Hindlimb muscle (tissue), 1 donor: ENCODE data around the gene SSR2. TPM values are rescaled to one million over a fixed set of nuclear protein-coding genes. Genes with fewer than 3 reads are reported as not detected.

ENCODE experiments used
- DNase-seq: peaks from one replicate; pipeline ENCODE4 v3.0.0-alpha.2; 2013
- polyA plus RNA-seq: library from polyadenylated mRNA; unstranded; fragments of 120-200 nt; gene quantifications from one replicate; pipeline ENCODE4 v1.2.1, GENCODE V29; 2013; ENCODE audit not compliant: insufficient read length

The SSR2 gene
- polyA plus RNA-seq, 1 donor: 206 TPM

GRCh38 chr1:155971910-155972809 lies 48.6 kb downstream of the SSR2 start:
- no peak for DNase-seq

GRCh38 chr1:155970531-155971167 lies 50.1 kb downstream of the SSR2 start:
- no peak for DNase-seq

- DNase-seq: no peak
Observed at GRCh38 chr1:155969377-155969791, 51.4 kb downstream of the SSR2 start.

- peak; percentile 73 for DNase-seq
Observed at GRCh38 chr1:155968670-155969069, 52.1 kb downstream of the SSR2 start.

GRCh38 chr1:155968051-155968400 lies 52.7 kb downstream of the SSR2 start:
- DNase-seq: no peak

DNA sequence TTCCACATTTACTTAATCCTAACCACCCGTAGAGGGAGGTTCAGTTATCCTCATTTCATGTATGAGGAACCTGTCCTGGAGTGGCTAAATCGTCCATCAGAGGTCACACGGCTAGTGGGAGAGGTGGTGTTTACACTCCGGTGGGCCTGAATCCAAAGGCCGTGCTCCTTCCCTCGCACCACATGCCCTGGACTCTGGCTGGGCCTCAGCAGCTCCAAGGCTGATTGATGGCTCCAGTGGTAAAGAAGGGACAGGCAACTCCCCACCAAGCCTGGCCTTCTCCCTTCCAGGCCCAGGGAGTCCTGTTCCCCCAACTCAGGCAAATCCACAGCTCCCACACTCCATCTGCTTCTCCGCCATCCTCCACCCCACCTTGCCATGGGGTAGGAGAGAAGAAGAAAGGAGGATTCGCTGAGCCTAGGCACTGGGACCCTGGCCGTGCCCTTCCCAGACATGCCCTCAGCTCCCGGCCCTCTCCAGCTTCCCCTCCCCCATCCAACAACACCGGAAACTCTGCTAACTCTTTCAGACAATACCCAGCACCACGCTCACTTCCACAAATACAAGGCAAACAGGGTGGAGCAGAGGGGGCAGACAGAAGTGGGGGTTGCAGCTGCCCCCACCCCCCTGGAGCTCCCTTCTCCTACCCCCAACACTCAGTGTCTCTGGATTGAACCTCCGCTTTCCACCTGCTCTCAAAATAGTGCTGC lies 53.3 kb downstream of the SSR2 start:
- no peak for DNase-seq

GRCh38 chr1:155966750-155967149 lies 54.0 kb downstream of the SSR2 start:
- DNase-seq: no peak

GRCh38 chr1:155966135-155966534 lies 54.6 kb downstream of the SSR2 start:
- DNase-seq: no peak

DNA sequence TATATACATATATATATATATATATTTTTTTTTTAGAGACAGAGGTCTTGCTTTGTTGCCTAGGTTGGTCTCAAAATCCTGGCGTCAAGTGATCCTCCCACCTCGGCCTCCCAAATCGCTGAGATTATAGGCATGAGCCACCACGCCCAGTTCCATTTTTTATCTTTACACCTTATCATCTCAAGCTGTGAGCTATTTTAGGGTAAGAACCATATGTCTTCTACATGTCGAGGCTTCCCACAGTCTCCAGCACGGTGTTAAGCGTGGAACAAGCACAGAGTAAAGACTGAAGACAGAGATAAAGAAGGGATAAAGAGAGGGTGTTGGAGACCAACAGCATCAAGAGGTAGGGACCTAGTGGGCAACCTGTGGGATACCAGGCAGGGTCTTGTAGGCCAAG lies 56.6 kb downstream of the SSR2 start:
- DNase-seq: no peak

- DNase-seq: no peak
Observed at GRCh38 chr1:155962599-155963211, 58.0 kb downstream of the SSR2 start.

- no peak for DNase-seq
Observed at GRCh38 chr1:155961937-155962336, 58.8 kb downstream of the SSR2 start.

DNA sequence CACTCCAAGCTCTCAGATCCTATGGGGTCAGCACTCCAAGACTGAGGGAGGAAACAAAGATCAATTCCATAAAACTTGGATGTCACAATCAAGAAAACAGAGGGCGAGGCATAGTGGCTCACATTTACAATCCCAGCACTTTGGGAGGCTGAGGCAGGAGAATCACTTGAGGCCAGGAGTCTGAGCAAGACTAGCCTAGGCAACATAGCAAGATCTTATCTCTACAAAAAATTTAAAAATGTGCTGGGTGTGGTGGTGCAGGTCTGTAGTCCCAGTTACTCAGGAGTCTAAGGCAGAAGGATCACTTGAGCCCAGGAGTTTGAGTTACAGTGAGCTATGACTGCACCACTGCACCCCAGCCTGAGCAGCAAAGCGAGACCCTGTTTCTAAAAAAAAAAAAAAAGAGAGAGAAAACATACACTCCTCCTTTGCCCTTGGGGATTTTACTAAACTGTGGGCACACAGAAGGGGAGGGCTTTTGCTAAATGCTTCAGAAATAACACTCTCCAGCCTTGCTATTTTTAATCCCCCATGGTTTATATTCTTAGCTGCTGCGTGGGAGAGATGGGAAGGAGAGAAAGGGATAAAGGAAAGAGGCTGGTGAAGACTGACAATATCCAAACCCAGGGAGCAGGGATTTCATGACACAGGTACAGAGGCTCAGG lies 60.5 kb downstream of the SSR2 start:
- no peak for DNase-seq

Other genes with a start within 250 kb of the SSR2 start
- gene GON4L, start 163.7 kb downstream of the SSR2 start, polyA plus RNA-seq: 35.8 TPM
- gene SYT11, start 161.4 kb downstream of the SSR2 start, polyA plus RNA-seq: 12.9 TPM
- 23.4 TPM for gene RIT1, start 109.6 kb downstream of the SSR2 start, polyA plus RNA-seq
- gene KHDC4, start 86.5 kb downstream of the SSR2 start, polyA plus RNA-seq: 36.6 TPM
- gene RXFP4, start 79.3 kb downstream of the SSR2 start, polyA plus RNA-seq: 0.36 TPM
- gene ARHGEF2, start 42.4 kb downstream of the SSR2 start, polyA plus RNA-seq: 192 TPM
- gene UBQLN4, start 32.8 kb upstream of the SSR2 start, polyA plus RNA-seq: 49.4 TPM
- 40.8 TPM for gene LAMTOR2, start 33.8 kb upstream of the SSR2 start, polyA plus RNA-seq
- 1.0 TPM for gene RAB25, start 40.2 kb upstream of the SSR2 start, polyA plus RNA-seq
- 22.5 TPM for gene MEX3A, start 61.5 kb upstream of the SSR2 start, polyA plus RNA-seq
- gene LMNA, start 93.8 kb upstream of the SSR2 start, polyA plus RNA-seq: 319 TPM
- 4.8 TPM for gene SEMA4A, start 132.6 kb upstream of the SSR2 start, polyA plus RNA-seq
- 11.3 TPM for gene SLC25A44, start 173.2 kb upstream of the SSR2 start, polyA plus RNA-seq
- gene PMF1, start 192.1 kb upstream of the SSR2 start, polyA plus RNA-seq: 42.3 TPM
- 3.3 TPM for gene BGLAP, start 221.2 kb upstream of the SSR2 start, polyA plus RNA-seq
- gene PAQR6, start 227.1 kb upstream of the SSR2 start, polyA plus RNA-seq: 5.2 TPM